K562 (cell line): ENCODE results near the gene CEP350. TPM values are rescaled to one million over a fixed set of nuclear protein-coding genes. Genes with fewer than 3 reads are reported as not detected.

Experiments used
- BMI1 ChIP-seq: fragments of 150-350 bp; IDR thresholded peaks from 2 replicates; pipeline ENCODE4 v1.6.1; 2014; ENCODE audit warnings: low read length
- CBFB ChIP-seq: sonication (generic); formaldehyde crosslinking; IDR thresholded peaks from 2 replicates; pipeline ENCODE4 v1.4.0; 2020; ENCODE audit warnings: mild to moderate bottlenecking, missing genetic modification reagents
- CUX1 ChIP-seq: fragments of 200-800 bp; sonication (Bioruptor generic); IDR thresholded peaks from 2 replicates; pipeline ENCODE4 v1.6.1; 2016; ENCODE audit warnings: missing genetic modification characterization, missing compliant biosample characterization
- KLF16 ChIP-seq: IDR thresholded peaks from 2 replicates; pipeline ENCODE4 v1.6.1; 2016; ENCODE audit warnings: antibody characterized with exemption
- MAFK ChIP-seq: IDR thresholded peaks from 2 replicates; pipeline ENCODE4 v1.6.1; 2011; ENCODE audit warnings: low read length, improper control_type of control experiment
- MAX ChIP-seq: sonication (generic); formaldehyde crosslinking; IDR thresholded peaks from 2 replicates; pipeline ENCODE4 v1.9.0; 2022; ENCODE audit warnings: mild to moderate bottlenecking, missing genetic modification reagents
- MXD1 ChIP-seq: fragments of 250-450 bp; sonication (Bioruptor Pico); IDR thresholded peaks from 2 replicates; pipeline ENCODE4 v1.8.0; 2021; ENCODE audit warnings: borderline replicate concordance, mild to moderate bottlenecking, moderate library complexity; ENCODE audit not compliant: poor library complexity, severe bottlenecking
- MYBL2 ChIP-seq, 2 experiments: fragments of 450-650 bp in 1 of 2; sonication (generic) in 1 of 2; formaldehyde crosslinking in 1 of 2; IDR thresholded peaks; 2 replicates each; pipeline versions ENCODE4 v1.6.1 to v1.8.1; 2017 to 2022; ENCODE audit warnings: borderline replicate concordance in 1 of 2, inconsistent platforms in 1 of 2, low read depth in 1 of 2, mild to moderate bottlenecking in 1 of 2, missing genetic modification reagents in 1 of 2, moderate library complexity in 1 of 2
- SLC30A9 ChIP-seq: fragments of 250-450 bp; sonication (Bioruptor Pico); IDR thresholded peaks from 2 replicates; pipeline ENCODE4 v1.8.0; 2022; ENCODE audit warnings: mild to moderate bottlenecking, moderate library complexity
- SNAPC5 ChIP-seq: fragments of 250-450 bp; sonication (Bioruptor Pico); IDR thresholded peaks from 2 replicates; pipeline ENCODE4 v1.8.0; 2021; ENCODE audit warnings: moderate library complexity, mild to moderate bottlenecking, inconsistent platforms
- TGIF2 ChIP-seq: sonication (generic); formaldehyde crosslinking; IDR thresholded peaks from 2 replicates; pipeline ENCODE4 v1.8.1; 2022; ENCODE audit warnings: mild to moderate bottlenecking, missing genetic modification reagents, moderate library complexity
- THAP7 ChIP-seq: fragments of 250-450 bp; sonication (Bioruptor Pico); IDR thresholded peaks from 2 replicates; pipeline ENCODE4 v1.5.0; 2021
- ZBTB43 ChIP-seq: sonication (generic); formaldehyde crosslinking; IDR thresholded peaks from 2 replicates; pipeline ENCODE4 v1.8.0; 2023; ENCODE audit warnings: mild to moderate bottlenecking, missing genetic modification reagents
- ZFPM2 ChIP-seq: fragments of 250-450 bp; sonication (Bioruptor Pico); IDR thresholded peaks from 2 replicates; pipeline ENCODE4 v1.5.1; 2022; ENCODE audit warnings: mild to moderate bottlenecking
- ZNF140 ChIP-seq: fragments of 250-450 bp; sonication (Bioruptor Pico); IDR thresholded peaks from 2 replicates; pipeline ENCODE4 v1.8.0; 2021; ENCODE audit warnings: moderate library complexity, mild to moderate bottlenecking, inconsistent platforms
- ZNF174 ChIP-seq: fragments of 250-450 bp; sonication (Bioruptor Pico); IDR thresholded peaks from 2 replicates; pipeline ENCODE4 v1.4.0; 2020; ENCODE audit warnings: mild to moderate bottlenecking
- ZNF263 ChIP-seq: sonication (generic); formaldehyde crosslinking; IDR thresholded peaks from 2 replicates; pipeline ENCODE4 v1.8.0; 2022; ENCODE audit warnings: mild to moderate bottlenecking, missing genetic modification reagents, borderline replicate concordance
- ZNF316 ChIP-seq: fragments of 450-650 bp; IDR thresholded peaks from 2 replicates; pipeline ENCODE4 v1.6.1; 2016
- ZNF589 ChIP-seq: fragments of 200-800 bp; sonication (Bioruptor generic); IDR thresholded peaks from 2 replicates; pipeline ENCODE4 v1.6.1; 2016; ENCODE audit warnings: low read depth, missing genetic modification characterization, missing compliant biosample characterization
- ZNF79 ChIP-seq: fragments of 250-450 bp; sonication (Bioruptor Pico); IDR thresholded peaks from 2 replicates; pipeline ENCODE4 v1.4.0; 2020; ENCODE audit warnings: low read depth, mild to moderate bottlenecking, moderate library complexity
- polyA plus RNA-seq, 8 experiments: library from polyadenylated mRNA; depleted of rRNA in 4 of 8; stranded (reverse) in 5 of 8; unstranded in 3 of 8; fragments of >200 nt; fragmentation: Nextera tagmentation in 2 of 8; fragmentation: Illumina TruSeq in 1 of 8; extraction: Ambion mirVana in 2 of 8; extraction: Trizol in 1 of 8; gene quantifications; 2 replicates each; pipeline versions ENCODE4 v1.2.1 to v1.2.3, GENCODE V29; 2011 to 2014; ENCODE audit warnings: inconsistent platforms in 1 of 8, missing spikeins in 1 of 8
- total RNA-seq, 7 experiments: library from RNA; depleted of rRNA in 6 of 7; stranded (reverse); fragments of >200 nt in 6 of 7; fragmentation: Illumina TruSeq in 2 of 7; extraction: Trizol in 2 of 7; gene quantifications; 2 replicates each; pipeline versions ENCODE4 v1.2.1 to v1.2.3, GENCODE V29; 2011 to 2021; ENCODE audit warnings: low replicate concordance in 1 of 7

CEP350 gene
- total and polyA plus RNA-seq, 9 of the 15 experiments (the other 6 are each of a cell fraction or from before 2014, with no cell fraction given), result 8.3 to 64.3 (median 28.0) TPM

GRCh38 chr1:180116964-180117763 is 162.6 kb downstream of the CEP350 start (continued):
- TF ChIP-seq CBFB (CRISPR knock-in tag) (0 out of 2 replicates have a peak, but pooled peaks have one; percentile 12), THAP7 (0 out of 2 replicates have a peak, but pooled peaks have one; percentile 39), CUX1 (CRISPR knock-in tag) (no peak), ZBTB43 (no peak), ZNF174 (CRISPR knock-in tag) (no peak), SNAPC5 (CRISPR knock-in tag) (no peak), BMI1 (no peak), ZNF589 (CRISPR knock-in tag) (no peak), KLF16 (peak; percentile 56; the same call in 1 of the 2 replicates), MAX (CRISPR knock-in tag) (no peak; the same call in 1 of the 2 replicates), MYBL2 (IDR thresholded peaks at IDR 0.05; ENCODE audit: low read depth) (no peak), MYBL2 (CRISPR knock-in tag; IDR thresholded peaks at IDR 0.05; ENCODE audit: borderline replicate concordance) (0 out of 2 replicates have a peak, but pooled peaks have one; percentile 45), ZNF79 (CRISPR knock-in tag) (no peak), ZNF140 (no peak), MAFK (no peak), ZNF316 (no peak), MXD1 (CRISPR knock-in tag) (no peak), TGIF2 (CRISPR knock-in tag) (no peak), SLC30A9 (CRISPR knock-in tag) (no peak), ZNF263 (CRISPR knock-in tag) (peak; percentile 78), ZFPM2 (CRISPR knock-in tag) (no peak)
